GM18858 (cell line): ENCODE results near the gene GARS1.

Source experiments
- ATAC-seq: cut with Tn5 transposase; IDR thresholded peaks from one replicate; pipeline ENCODE4 v1.9.1; 2021; ENCODE audit not compliant: unreplicated experiment

The GARS1 gene

DNA sequence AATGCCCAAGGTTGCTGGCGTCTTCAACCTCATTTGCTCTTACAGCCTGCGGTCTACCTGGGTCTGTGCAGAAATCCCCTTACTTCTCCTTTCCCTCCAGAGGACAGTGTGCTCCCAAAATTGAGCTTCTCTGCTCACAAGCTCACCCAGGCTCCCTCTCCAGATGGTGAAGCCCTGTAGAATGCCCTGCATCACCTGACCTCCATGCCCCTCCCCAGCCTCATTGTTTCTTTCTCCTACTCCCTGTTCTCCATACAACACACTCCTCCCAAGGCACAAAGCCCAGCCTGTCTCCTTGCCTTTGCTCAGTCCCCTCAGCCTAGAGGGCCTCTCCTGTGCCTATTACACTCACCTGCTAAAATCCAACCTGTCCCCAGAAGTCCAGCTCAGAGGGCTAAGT, 84.1 kb downstream of the GARS1 start:
- ATAC-seq: no peak

DNA sequence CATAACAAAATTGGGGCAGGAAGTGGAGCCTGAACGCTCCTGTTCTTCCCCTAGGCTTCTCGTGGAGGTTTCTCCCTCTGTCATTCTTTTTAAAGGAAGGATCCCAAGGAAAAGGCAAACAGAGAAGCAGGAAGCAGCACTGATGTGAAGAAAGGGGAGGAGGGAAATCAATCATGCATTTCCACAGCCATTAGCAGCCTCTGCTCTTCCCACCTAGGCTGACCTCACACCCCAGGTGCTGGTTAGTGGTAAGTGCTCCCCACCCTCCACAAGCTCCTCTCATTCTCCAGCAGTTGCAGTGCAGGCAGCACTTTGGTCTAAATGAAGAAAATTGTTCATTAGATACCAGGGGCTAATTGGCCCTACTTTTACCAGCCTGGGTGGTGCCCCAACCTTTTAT, 85.0 kb downstream of the GARS1 start:
- ATAC-seq: no peak

DNA sequence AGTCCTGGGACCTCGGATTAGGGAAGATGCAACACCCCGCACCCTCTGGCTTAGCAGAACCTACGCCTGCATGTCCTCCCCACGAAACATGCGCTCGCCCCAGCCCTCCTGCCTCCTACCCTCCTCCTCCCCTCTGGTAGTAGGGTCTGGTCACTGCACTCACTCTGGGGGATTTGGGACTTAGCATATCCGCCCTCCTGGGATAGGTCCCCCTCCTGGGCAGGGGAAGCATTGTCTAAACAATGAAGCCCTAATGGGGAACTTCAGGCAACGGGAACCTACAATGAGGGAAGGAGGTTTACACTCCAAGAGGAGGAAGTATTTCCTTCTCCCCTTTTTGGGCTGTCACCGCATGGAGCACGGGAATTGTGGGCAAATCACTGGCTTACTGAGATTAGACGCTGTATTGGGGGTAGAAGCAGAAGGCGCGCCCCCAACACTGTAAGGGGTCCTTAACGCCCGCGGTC, 86.7 kb downstream of the GARS1 start:
- no peak for ATAC-seq

DNA sequence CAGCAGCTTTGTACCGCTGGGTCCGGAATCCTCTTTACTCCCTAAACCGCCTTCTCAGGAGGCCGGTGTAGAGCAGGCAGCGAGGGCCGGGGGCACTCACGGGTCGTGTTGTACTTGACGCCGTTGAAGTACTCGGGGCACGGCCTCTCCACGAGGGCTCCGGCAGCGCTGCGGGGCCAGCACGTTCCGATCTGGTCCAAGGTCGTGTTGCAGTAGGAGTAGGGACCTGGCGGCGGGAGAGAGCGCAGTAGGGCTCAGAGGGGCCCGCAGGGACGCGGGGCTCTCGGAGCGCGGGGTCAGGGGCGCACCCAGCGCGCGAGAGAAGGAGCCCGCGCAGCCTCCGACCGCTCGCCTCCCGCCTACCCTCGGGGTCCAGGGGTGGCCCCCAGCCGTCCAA, 87.1 kb downstream of the GARS1 start:
- ATAC-seq: no peak

DNA sequence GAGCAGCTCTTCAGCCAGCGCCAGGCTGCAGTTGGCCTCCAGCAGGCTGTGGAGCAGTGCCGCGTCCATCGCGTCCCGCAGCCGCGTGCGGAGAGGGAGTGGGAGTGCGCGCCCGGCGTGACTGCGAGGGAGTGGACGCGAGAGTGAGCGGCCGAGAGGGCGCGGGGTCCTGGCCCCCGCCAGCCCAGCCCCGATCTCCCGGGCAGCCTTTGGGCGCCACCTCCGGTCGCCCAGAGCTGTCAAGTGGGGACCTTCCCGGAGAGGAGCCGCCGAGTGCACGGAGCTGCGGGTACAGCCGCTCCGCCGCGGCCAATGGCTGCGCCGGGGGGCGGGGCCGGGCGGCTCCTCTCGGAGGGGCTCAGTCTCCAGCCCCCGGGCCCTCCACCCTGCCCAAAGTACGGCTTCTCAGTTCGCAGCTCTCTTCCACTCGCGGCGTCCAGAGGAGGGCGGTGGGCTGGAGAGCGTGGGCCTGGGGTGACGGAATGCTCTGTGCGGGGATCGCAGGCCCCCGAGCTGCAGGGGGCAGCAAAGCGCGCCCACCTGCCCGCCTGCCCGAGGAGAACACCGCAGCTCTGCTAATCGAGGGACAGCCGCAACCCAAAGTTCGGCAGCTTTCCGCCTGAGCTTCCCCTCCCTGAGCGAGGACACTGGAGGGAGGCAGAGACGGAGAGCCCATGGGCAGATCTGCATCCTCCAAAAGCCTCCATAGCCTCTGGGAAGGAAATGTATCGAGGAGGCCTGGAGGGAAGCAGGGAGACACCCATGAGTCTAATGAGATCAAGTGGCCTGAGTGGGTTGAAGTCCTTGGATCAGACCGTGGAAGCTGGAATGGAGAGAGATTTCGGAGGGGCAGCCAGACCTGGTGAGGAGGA, 87.8 kb downstream of the GARS1 start, which contains the start of gene CRHR2:
TSS of gene CRHR2 (minus strand) at position 245 of the 872 bp plus-strand sequence. CDS start at position 69, 176 bp downstream.
- no peak for ATAC-seq

DNA sequence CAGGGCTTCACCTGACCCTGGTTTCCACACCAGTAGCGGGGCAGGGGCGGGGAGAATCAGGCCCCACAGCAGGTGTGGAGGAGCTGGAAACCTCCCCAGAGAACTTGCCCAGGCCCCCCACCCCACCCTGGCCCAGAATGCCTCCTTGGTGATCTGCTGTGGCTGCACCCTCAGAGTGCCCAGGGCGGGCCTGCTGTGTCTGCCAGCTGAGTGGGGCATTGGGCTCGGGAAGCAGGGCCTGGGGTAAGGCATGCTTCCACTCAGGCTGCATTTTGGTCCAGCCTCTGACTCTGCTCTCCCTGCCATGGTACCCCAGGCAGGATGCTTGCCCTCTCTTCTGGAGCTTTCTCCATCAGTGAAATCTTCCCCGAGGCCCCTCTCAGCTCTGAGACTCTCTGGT, 88.6 kb downstream of the GARS1 start:
- no peak for ATAC-seq
